Breast epithelium (tissue), 4 donors: ENCODE measurements around the gene TUSC2. TPM values are rescaled to one million over a fixed set of nuclear protein-coding genes. Genes with fewer than 3 reads are reported as not detected.

Experiments used
- DNase-seq, 2 donors: peaks; one replicate each; pipeline ENCODE4 v3.0.0-alpha.2; 2019; ENCODE audit warnings: low spot score in 2 of 2
- H3K27ac ChIP-seq, 2 donors: fragments of 200-600 bp; sonication (generic) in 1 of 2; one replicate each; pipeline ENCODE4 v1.5.1; 2016 to 2019; ENCODE audit warnings: mild to moderate bottlenecking in 1 of 2
- H3K27me3 ChIP-seq, 2 donors: fragments of 200-600 bp; sonication (generic) in 1 of 2; one replicate each; pipeline versions ENCODE4 v1.5.1 to v1.6.0; 2017 to 2019; ENCODE audit warnings: control low read depth in 1 of 2, mild to moderate bottlenecking in 1 of 2
- H3K36me3 ChIP-seq: fragments of 200-600 bp; one replicate; pipeline ENCODE4 v1.5.1; 2019
- H3K4me1 ChIP-seq, 2 donors: fragments of 200-600 bp; sonication (generic); one replicate each; pipeline ENCODE4 v1.5.1; 2016 to 2019; ENCODE audit warnings: control low read depth in 1 of 2
- H3K4me3 ChIP-seq, 3 donors: fragments of 200-600 bp; sonication (generic); 1 replicate in 2 of 3; 2 replicates in 1 of 3; pipeline ENCODE4 v1.5.1; 2016 to 2019; ENCODE audit warnings: mild to moderate bottlenecking in 3 of 3, moderate library complexity in 2 of 3
- H3K9me3 ChIP-seq, 2 donors: fragments of 200-600 bp; sonication (generic) in 1 of 2; one replicate each; pipeline ENCODE4 v1.5.1; 2016 to 2019; ENCODE audit warnings: control low read depth in 1 of 2
- POLR2A ChIP-seq: fragments of 450-650 bp; IDR thresholded peaks from one replicate; pipeline ENCODE4 v1.6.1; 2016; ENCODE audit warnings: antibody characterized with exemption, mild to moderate bottlenecking, moderate library complexity
- POLR2AphosphoS5 ChIP-seq, 3 donors: sonication (generic); formaldehyde crosslinking; IDR thresholded peaks; one replicate each; pipeline ENCODE4 v1.6.1; 2017; ENCODE audit warnings: antibody characterized with exemption in 3 of 3
- intact Hi-C: fragments of 100-400 bp; cut with DNase I; formaldehyde crosslinking; loops from one replicate; pipeline ENCODE4 v1.15.1; 2023; ENCODE audit warnings: low total_unique reads
- total RNA-seq, 3 donors: library from RNA; depleted of rRNA; stranded (reverse); fragments of >200 nt; gene quantifications; one replicate each; pipeline ENCODE4 v1.1.0, GENCODE V29; 2016
- TF ChIP-seq, protein P1 (sequence below), 3 donors: fragments of 450-650 bp; IDR thresholded peaks; one replicate each; pipeline ENCODE4 v1.5.1; 2016 to 2017; ENCODE audit warnings: antibody characterized with exemption in 3 of 3, mild to moderate bottlenecking in 3 of 3, moderate library complexity in 3 of 3

Gene TUSC2
- total RNA-seq, 3 donors from 2014 or later: 18.1 to 25.9 (median 21.3) TPM

- Histone ChIP-seq H3K9me3 (no peaks in the 10 kb centered on the region), H3K27me3 (no peaks in the 10 kb centered on the region), H3K4me1 (peaks cover 5 to 11% of the 10 kb centered on the region in 2 donors), H3K36me3 (no peaks in the 10 kb centered on the region), H3K27ac (peak overlapping the region; percentile 91 to 94), H3K4me3 (peak overlapping the region in 1 of 3 donors; percentile 92)
- TF ChIP-seq POLR2A (no peak), POLR2AphosphoS5 (IDR thresholded peaks at IDR 0.05) (no peak)
- TF ChIP-seq, protein P1, sequence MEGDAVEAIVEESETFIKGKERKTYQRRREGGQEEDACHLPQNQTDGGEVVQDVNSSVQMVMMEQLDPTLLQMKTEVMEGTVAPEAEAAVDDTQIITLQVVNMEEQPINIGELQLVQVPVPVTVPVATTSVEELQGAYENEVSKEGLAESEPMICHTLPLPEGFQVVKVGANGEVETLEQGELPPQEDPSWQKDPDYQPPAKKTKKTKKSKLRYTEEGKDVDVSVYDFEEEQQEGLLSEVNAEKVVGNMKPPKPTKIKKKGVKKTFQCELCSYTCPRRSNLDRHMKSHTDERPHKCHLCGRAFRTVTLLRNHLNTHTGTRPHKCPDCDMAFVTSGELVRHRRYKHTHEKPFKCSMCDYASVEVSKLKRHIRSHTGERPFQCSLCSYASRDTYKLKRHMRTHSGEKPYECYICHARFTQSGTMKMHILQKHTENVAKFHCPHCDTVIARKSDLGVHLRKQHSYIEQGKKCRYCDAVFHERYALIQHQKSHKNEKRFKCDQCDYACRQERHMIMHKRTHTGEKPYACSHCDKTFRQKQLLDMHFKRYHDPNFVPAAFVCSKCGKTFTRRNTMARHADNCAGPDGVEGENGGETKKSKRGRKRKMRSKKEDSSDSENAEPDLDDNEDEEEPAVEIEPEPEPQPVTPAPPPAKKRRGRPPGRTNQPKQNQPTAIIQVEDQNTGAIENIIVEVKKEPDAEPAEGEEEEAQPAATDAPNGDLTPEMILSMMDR (IDR thresholded peaks at IDR 0.05): no peak
- intact Hi-C loops: no loop called here
- DNase-seq: no peak
These were observed 27.3 kb downstream of the TUSC2 start for GRCh38 chr3:50300681-50301254.

GRCh38 chr3:50299929-50300680, 27.9 kb downstream of the TUSC2 start:
- Histone ChIP-seq H3K36me3 (no peaks in the 10 kb centered on the region), H3K4me3 (peak overlapping the region; percentile 34 to 92 (median 62)), H3K27me3 (no peaks in the 10 kb centered on the region), H3K9me3 (no peaks in the 10 kb centered on the region), H3K27ac (peak overlapping the region; percentile 91 to 94), H3K4me1 (peaks cover 5 to 11% of the 10 kb centered on the region in 2 donors)
- DNase-seq: no peak
- intact Hi-C loops: loop anchor here (5.0 kb wide), 2 partner anchors 868 to 1037 kb away; no protein-coding TSS in a partner anchor
- TF ChIP-seq POLR2AphosphoS5 (IDR thresholded peaks at IDR 0.05): no peak
- TF ChIP-seq POLR2A: no peak
- TF ChIP-seq, protein P1 (IDR thresholded peaks at IDR 0.05): no peak

GRCh38 chr3:50299638-50299928, 28.4 kb downstream of the TUSC2 start:
- Histone ChIP-seq H3K27ac (peak overlapping the region; percentile 91 to 94), H3K4me3 (peak overlapping the region; percentile 34 to 92 (median 62)), H3K36me3 (no peaks in the 10 kb centered on the region), H3K27me3 (no peaks in the 10 kb centered on the region), H3K9me3 (no peaks in the 10 kb centered on the region), H3K4me1 (peaks cover 5 to 11% of the 10 kb centered on the region in 2 donors)
- TF ChIP-seq POLR2AphosphoS5 (IDR thresholded peaks at IDR 0.05): peak in 2 of 3 donors; percentile 20 to 29
- TF ChIP-seq, protein P1 (IDR thresholded peaks at IDR 0.05): no peak
- DNase-seq: no peak
- intact Hi-C loops: loop anchor here (5.0 kb wide), 2 partner anchors 867 to 1038 kb away; no protein-coding TSS in a partner anchor

- DNase-seq: peak; percentile 99
- intact Hi-C loops: loop anchor here (5.0 kb wide), 2 partner anchors 867 to 1038 kb away; no protein-coding TSS in a partner anchor
- Histone ChIP-seq H3K4me3 (peak within 1 kb of the TSS; percentile 62 to 92 (median 70)), H3K27me3 (no peaks in the 10 kb centered on the region), H3K9me3 (no peaks in the 10 kb centered on the region), H3K27ac (peak within 1 kb of the TSS; percentile 91 to 94), H3K4me1 (peaks cover 5 to 11% of the 10 kb centered on the region in 2 donors), H3K36me3 (no peaks in the 10 kb centered on the region)
- TF ChIP-seq POLR2A (peak; percentile 69), POLR2AphosphoS5 (IDR thresholded peaks at IDR 0.05) (peak; percentile 26 to 86 (median 69))
- TF ChIP-seq, protein P1 (IDR thresholded peaks at IDR 0.05): peak; percentile 23 to 59 (median 56)
These were observed 29.0 kb downstream of the TUSC2 start, which contains the start of the genes HYAL3 and NAA80 for GRCh38 chr3:50298836-50299637. Gene HYAL3 (minus strand): TSS chr3:50299405. CDS start chr3:50295602, 3,803 bp downstream. Gene NAA80 (minus strand): TSS chr3:50299405. CDS start chr3:50297463, 1,942 bp downstream.
